Measurements from ENCODE around the gene C1orf216.
"Not testable (repeated sequence)": the region's sequence is repeated elsewhere in the genome, so short reads cannot be mapped to it uniquely, and the experiment has no call there.

Gene C1orf216

GRCh38 chr1:35706846-35707600 is 11.7 kb downstream of the C1orf216 start:
- peak; percentile 17 for DNase-seq (ENCODE audit: low spot score)

- no peak for DNase-seq (ENCODE audit: low spot score)
Measured at GRCh38 chr1:35702508-35702907, 16.2 kb downstream of the C1orf216 start.

- not testable (repeated sequence) for DNase-seq (ENCODE audit: low spot score)
Measured at GRCh38 chr1:35699152-35699551, 19.5 kb downstream of the C1orf216 start.

GRCh38 chr1:35692317-35692716 is 26.4 kb downstream of the C1orf216 start:
- DNase-seq (ENCODE audit: low spot score) = no peak

GRCh38 chr1:35691571-35692220 is 27.0 kb downstream of the C1orf216 start:
- no peak for DNase-seq (ENCODE audit: low spot score)

GRCh38 chr1:35691080-35691479 is 27.6 kb downstream of the C1orf216 start:
- DNase-seq (ENCODE audit: low spot score) = no peak

- DNase-seq (ENCODE audit: low spot score) = not testable (repeated sequence)
Measured at GRCh38 chr1:35690103-35690502, 28.6 kb downstream of the C1orf216 start.

GRCh38 chr1:35688161-35688560 is 30.5 kb downstream of the C1orf216 start:
- no peak for DNase-seq (ENCODE audit: low spot score)

- no peak for DNase-seq (ENCODE audit: low spot score)
Measured at GRCh38 chr1:35683012-35683411, 35.7 kb downstream of the C1orf216 start.

- DNase-seq (ENCODE audit: low spot score) = no peak
Measured at GRCh38 chr1:35680271-35680670, 38.4 kb downstream of the C1orf216 start.

GRCh38 chr1:35675773-35676172 is 42.9 kb downstream of the C1orf216 start:
- DNase-seq (ENCODE audit: low spot score) = no peak

- DNase-seq (ENCODE audit: low spot score) = no peak
Measured at GRCh38 chr1:35674111-35674510, 44.6 kb downstream of the C1orf216 start.

- DNase-seq (ENCODE audit: low spot score) = no peak
Measured at GRCh38 chr1:35672116-35672515, 46.6 kb downstream of the C1orf216 start.

- no peak for DNase-seq (ENCODE audit: low spot score)
Measured at GRCh38 chr1:35668506-35668905, 50.2 kb downstream of the C1orf216 start.

GRCh38 chr1:35666916-35667315 is 51.8 kb downstream of the C1orf216 start:
- no peak for DNase-seq (ENCODE audit: low spot score)

- DNase-seq (ENCODE audit: low spot score) = no peak
Measured at GRCh38 chr1:35666216-35666615, 52.5 kb downstream of the C1orf216 start.

All from CD4-positive, alpha-beta T cell treated with Interleukin-15 for 4 hours (primary cell).